Right ventricle myocardium inferior (tissue), 1 donor: ENCODE measurements around the gene KRTAP9-1. TPM values are rescaled to one million over a fixed set of nuclear protein-coding genes. Genes with fewer than 3 reads are reported as not detected.
"Not testable (repeated sequence)": the region's sequence is repeated elsewhere in the genome, so short reads cannot be mapped to it uniquely, and the experiment has no call there.

Experiments
- ATAC-seq: fragments of 200-7000 bp; cut with Tn5 transposase; one replicate; pipeline ENCODE4 v1.9.1; 2020; ENCODE audit warnings: mild to moderate bottlenecking, moderate library complexity
- DNase-seq: peaks from one replicate; pipeline ENCODE4 v3.0.0; 2021; ENCODE audit errors: missing footprints
- intact Hi-C: fragments of 100-400 bp; cut with DNase I; formaldehyde crosslinking; loops from one replicate; pipeline ENCODE4 v1.11.0; 2022
- total RNA-seq: library from RNA; stranded (reverse); fragmentation: NEBNext Ultra II Directional; extraction: Animal tissue kit (Norgen Biotek cat#: 25700); gene quantifications from one replicate; pipeline ENCODE4 v1.2.1, GENCODE V29; 2021
- donor health status: DM: no; HTN: yes; CAD: no; lungs with severe emphysema.

KRTAP9-1 gene
- total RNA-seq, 1 donor from 2014 or later = not detected

DNA sequence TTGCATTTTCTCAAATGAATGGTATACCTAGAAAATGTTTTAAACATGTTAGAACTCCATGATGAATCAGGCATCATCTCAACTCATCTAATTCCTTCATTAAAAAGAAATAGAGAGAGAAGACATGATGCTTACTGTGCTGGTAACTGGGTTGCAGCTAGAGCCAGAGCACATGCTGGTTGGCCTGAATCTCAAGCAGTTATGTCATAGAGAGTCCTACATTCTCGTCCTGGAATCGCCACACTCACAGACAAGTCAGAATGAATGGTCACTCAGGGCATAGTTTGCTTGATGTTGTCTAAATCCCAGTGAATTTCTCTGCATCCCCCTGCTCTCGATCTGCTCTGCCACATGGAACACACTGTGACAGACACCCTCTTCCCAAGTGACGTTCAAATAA is 47.4 kb downstream of the KRTAP9-1 start:
- DNase-seq, intact Hi-C loops, ATAC-seq: not testable (repeated sequence)

DNA sequence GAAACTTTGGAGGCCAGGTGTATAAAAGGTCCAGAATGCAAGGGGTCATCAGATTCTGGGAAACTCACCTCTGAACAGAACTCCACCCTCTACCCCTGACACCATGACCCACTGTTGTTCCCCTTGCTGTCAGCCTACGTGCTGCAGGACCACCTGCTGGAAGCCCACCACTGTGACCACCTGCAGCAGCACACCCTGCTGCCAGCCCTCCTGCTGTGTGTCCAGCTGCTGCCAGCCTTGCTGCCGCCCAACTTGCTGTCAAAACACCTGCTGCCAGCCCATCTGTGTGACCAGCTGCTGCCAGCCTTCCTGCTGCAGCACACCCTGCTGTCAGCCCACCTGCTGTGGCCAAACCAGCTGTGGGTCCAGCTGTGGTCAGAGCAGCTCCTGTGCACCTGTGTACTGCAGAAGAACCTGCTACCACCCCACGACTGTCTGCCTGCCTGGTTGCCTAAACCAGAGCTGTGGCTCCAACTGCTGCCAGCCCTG is 48.3 kb downstream of the KRTAP9-1 start, which contains the start of gene KRTAP9-8:
TSS of gene KRTAP9-8 (plus strand) at position 51 of the 489 bp plus-strand sequence. CDS start at position 104, 53 bp downstream.
- DNase-seq, ATAC-seq, intact Hi-C loops: not testable (repeated sequence)

Other genes starting within 250 kb of the KRTAP9-1 start
- not detected for gene KRT39, start 222.9 kb upstream of the KRTAP9-1 start, total RNA-seq
- gene KRT40, start 205.6 kb upstream of the KRTAP9-1 start, total RNA-seq = not detected
- gene KRTAP3-3, start 195.7 kb upstream of the KRTAP9-1 start, total RNA-seq = not detected
- gene KRTAP3-2, start 190.0 kb upstream of the KRTAP9-1 start, total RNA-seq = not detected
- not detected for gene KRTAP3-1, start 180.8 kb upstream of the KRTAP9-1 start, total RNA-seq
- gene KRTAP1-5, start 162.7 kb upstream of the KRTAP9-1 start, total RNA-seq = not detected
- not detected for gene KRTAP1-4, start 159.7 kb upstream of the KRTAP9-1 start, total RNA-seq
- not detected for gene KRTAP1-3, start 155.0 kb upstream of the KRTAP9-1 start, total RNA-seq
- not detected for gene KRTAP1-1, start 148.4 kb upstream of the KRTAP9-1 start, total RNA-seq
- not detected for gene KRTAP2-1, start 142.6 kb upstream of the KRTAP9-1 start, total RNA-seq
- not detected for gene KRTAP2-2, start 134.7 kb upstream of the KRTAP9-1 start, total RNA-seq
- gene KRTAP2-3, start 129.8 kb upstream of the KRTAP9-1 start, total RNA-seq = not detected
- gene KRTAP2-4, start 124.0 kb upstream of the KRTAP9-1 start, total RNA-seq = not detected
- not detected for gene KRTAP4-7, start 105.7 kb upstream of the KRTAP9-1 start, total RNA-seq
- not detected for gene KRTAP4-8, start 91.7 kb upstream of the KRTAP9-1 start, total RNA-seq
- gene KRTAP4-16, start 87.7 kb upstream of the KRTAP9-1 start, total RNA-seq = not detected
- not detected for gene KRTAP4-9, start 84.5 kb upstream of the KRTAP9-1 start, total RNA-seq
- gene KRTAP4-11, start 71.5 kb upstream of the KRTAP9-1 start, total RNA-seq = not detected
- not detected for gene KRTAP4-12, start 65.7 kb upstream of the KRTAP9-1 start, total RNA-seq
- gene KRTAP4-6, start 49.3 kb upstream of the KRTAP9-1 start, total RNA-seq = not detected
- not detected for gene KRTAP4-5, start 40.1 kb upstream of the KRTAP9-1 start, total RNA-seq
- gene KRTAP4-4, start 29.1 kb upstream of the KRTAP9-1 start, total RNA-seq = not detected
- not detected for gene KRTAP4-3, start 21.7 kb upstream of the KRTAP9-1 start, total RNA-seq
- gene KRTAP4-2, start 11.7 kb upstream of the KRTAP9-1 start, total RNA-seq = not detected
- not detected for gene KRTAP4-1, start 5.0 kb upstream of the KRTAP9-1 start, total RNA-seq
- not detected for gene KRTAP9-2, start 36.8 kb downstream of the KRTAP9-1 start, total RNA-seq
- not detected for gene KRTAP9-3, start 42.6 kb downstream of the KRTAP9-1 start, total RNA-seq
- not detected for gene KRTAP9-8, start 48.1 kb downstream of the KRTAP9-1 start, total RNA-seq
- gene KRTAP9-4, start 59.8 kb downstream of the KRTAP9-1 start, total RNA-seq = not detected
- not detected for gene KRTAP9-9, start 65.5 kb downstream of the KRTAP9-1 start, total RNA-seq
- gene KRTAP9-6, start 75.5 kb downstream of the KRTAP9-1 start, total RNA-seq = not detected
- not detected for gene KRTAP9-7, start 85.8 kb downstream of the KRTAP9-1 start, total RNA-seq
- gene KRTAP29-1, start 113.0 kb downstream of the KRTAP9-1 start, total RNA-seq = not detected
- not detected for gene KRTAP16-1, start 119.4 kb downstream of the KRTAP9-1 start, total RNA-seq
- gene KRTAP17-1, start 125.8 kb downstream of the KRTAP9-1 start, total RNA-seq = not detected
- gene KRT33A, start 160.9 kb downstream of the KRTAP9-1 start, total RNA-seq = not detected
- not detected for gene KRT33B, start 179.9 kb downstream of the KRTAP9-1 start, total RNA-seq
- gene KRT34, start 192.4 kb downstream of the KRTAP9-1 start, total RNA-seq = not detected
- not detected for gene KRT31, start 207.7 kb downstream of the KRTAP9-1 start, total RNA-seq
- not detected for gene KRT37, start 234.7 kb downstream of the KRTAP9-1 start, total RNA-seq